GM12873 (cell line): ENCODE results near the gene TMEM138.

Experiments
- CTCF ChIP-seq: IDR thresholded peaks from 2 replicates; pipeline ENCODE4 v1.5.1; 2012; ENCODE audit warnings: low read depth, mild to moderate bottlenecking, moderate library complexity, low read length, control low read depth; ENCODE audit not compliant: insufficient read depth; ENCODE audit errors: missing control alignments

TMEM138 gene

GRCh38 chr11:61357894-61358239 lies 4.3 kb upstream of the TMEM138 start:
- TF ChIP-seq CTCF = no peak

- TF ChIP-seq CTCF = no peak
These were observed 3.6 kb upstream of the TMEM138 start for GRCh38 chr11:61358566-61358965.

GRCh38 chr11:61359516-61359915 lies 2.7 kb upstream of the TMEM138 start:
- no peak for TF ChIP-seq CTCF

GRCh38 chr11:61361237-61361740 lies 885 bp upstream of the TMEM138 start:
- TF ChIP-seq CTCF = no peak

- TF ChIP-seq CTCF = no peak
These were observed 335 bp downstream of the TMEM138 start for GRCh38 chr11:61362542-61362875.

- TF ChIP-seq CTCF = no peak
These were observed 2.0 kb downstream of the TMEM138 start for GRCh38 chr11:61364012-61364675.

GRCh38 chr11:61367406-61367805 lies 5.2 kb downstream of the TMEM138 start:
- no peak for TF ChIP-seq CTCF

- TF ChIP-seq CTCF = no peak
These were observed 6.5 kb downstream of the TMEM138 start for GRCh38 chr11:61368646-61369045.
